ELR (cell line): ENCODE results near the gene CTAGE15.
A peak's percentile ranks its signal among the peaks of the same experiment; 100 is the strongest.
"Not testable (repeated sequence)": the region's sequence is repeated elsewhere in the genome, so short reads cannot be mapped to it uniquely, and the experiment has no call there.

ENCODE experiments used
- DNase-seq: peaks from one replicate; pipeline ENCODE4 v3.0.0-alpha.2; 2015; ENCODE audit warnings: low read depth

CTAGE15 gene, protein sequence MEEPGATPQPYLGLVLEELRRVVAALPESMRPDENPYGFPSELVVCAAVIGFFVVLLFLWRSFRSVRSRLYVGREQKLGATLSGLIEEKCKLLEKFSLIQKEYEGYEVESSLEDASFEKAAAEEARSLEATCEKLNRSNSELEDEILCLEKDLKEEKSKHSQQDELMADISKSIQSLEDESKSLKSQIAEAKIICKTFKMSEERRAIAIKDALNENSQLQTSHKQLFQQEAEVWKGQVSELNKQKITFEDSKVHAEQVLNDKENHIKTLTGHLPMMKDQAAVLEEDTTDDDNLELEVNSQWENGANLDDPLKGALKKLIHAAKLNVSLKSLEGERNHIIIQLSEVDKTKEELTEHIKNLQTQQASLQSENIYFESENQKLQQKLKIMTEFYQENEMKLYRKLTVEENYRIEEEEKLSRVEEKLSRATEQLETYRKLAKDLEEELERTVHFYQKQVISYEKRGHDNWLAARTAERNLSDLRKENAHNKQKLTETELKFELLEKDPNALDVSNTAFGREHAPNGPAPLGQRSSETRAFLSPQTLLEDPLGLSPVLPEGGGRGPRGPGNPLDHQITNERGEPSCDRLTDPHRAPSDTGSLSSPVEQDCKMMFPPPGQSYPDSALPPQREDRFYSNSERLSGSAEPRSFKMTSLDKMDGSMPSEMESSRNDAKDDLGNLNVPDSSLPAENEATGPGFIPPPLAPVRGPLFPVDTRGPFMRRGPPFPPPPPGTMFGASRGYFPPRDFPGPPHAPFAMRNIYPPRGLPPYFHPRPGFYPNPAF

DNA sequence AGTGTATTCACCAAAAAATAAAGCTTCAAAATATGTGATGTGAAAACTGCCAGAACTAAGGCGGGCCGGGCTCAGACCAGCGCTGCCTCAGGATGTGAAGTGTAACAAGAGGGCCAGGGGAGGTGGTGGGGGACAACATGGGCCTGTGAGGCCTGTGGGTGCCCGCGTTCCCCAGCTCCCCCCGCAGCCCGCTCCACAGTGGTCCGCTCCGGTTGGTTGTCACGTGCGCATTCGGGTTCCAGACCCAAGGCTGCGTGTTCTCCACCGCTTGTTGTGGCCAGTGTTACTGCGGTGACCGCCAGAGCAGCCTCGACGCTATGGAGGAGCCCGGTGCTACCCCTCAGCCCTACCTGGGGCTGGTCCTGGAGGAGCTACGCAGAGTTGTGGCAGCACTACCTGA, at the start of gene CTAGE15:
TSS of gene CTAGE15 (plus strand) at position 301 of the 400 bp plus-strand sequence. CDS start at position 318, 17 bp downstream.
- DNase-seq, result not testable (repeated sequence)

DNA sequence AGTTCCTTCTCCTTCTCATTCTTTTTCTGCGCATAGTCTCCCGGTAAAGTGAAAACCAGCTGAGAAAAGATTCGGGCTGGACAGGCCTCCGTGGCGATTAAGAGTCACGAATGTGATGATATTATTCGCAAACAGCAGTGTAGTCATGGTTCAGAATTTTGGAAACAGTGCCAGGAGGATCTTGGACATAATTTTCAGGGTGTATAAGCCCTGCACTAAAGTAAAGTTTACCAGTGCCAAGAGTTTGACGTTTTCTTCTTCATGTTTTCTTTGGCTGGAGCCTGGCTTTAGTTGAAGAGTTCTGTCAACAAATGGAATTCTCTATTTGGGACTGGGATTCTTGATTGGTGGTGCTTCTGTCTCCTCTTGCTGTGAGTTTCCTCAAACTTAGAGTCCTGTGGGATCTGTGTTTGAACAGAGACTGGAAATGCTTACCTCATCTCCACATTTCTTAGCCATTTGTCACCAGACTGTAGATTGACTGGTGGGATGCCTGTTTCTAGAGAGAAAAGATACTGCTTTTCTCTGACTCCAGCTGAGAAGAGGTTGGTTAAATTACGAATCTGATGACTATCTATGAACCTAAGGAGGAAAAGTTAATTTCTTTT, 49.2 kb upstream of the CTAGE15 start:
- DNase-seq, result not testable (repeated sequence)

DNA sequence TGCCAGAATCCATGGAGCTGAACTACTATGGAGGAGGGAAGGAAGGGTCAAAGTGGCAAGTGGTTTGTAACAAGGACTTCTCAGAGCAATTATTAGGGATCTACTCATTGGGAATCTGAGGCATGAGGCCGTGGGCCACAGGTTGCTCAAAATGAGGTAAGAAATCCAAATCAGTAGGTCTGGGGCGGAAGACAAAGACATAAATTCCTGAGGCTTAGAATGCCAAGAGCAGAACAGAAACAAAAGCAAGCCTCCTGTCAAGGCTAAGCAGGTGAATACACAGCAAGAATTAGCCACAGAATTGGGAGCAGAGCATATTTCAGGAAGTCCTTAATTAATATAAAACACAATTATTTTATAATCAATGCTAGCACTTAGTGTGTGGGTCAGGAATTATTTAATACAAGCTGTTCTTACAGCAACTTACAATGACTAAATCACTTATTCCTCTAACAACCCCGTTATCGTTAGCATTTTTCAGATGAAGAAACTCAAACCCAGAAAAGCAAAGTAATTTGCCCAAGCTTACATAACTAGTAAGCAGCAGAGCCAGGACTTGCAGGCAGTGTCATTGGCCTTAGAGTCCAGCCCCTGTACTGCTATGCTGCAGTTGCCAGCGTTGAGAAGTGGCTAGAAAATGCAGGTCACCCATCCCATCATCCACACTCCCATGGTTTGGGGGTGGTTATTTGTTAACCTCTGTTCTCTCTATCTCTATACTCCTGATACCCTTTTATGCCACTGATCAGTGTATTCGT, 40.3 kb upstream of the CTAGE15 start:
- DNase-seq, result not testable (repeated sequence)

DNA sequence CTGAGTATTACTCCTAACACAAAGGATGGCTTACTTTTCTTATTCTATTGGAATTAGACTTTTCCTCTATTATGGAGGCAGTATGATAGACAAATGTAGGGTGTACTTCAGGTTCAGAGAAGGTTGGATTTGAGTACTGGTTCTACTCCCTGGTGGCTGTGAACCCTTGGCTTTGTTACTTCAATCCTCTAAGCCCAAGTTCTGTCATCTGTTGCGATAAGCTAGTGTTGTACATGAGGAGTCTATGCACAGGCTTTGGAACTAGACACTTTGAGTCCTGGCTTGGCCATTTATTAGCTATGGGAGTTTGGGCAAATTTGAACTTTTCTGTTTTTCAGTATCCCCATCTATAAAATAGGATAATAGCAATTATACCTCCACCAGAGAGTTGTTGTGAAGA, 39.7 kb upstream of the CTAGE15 start:
- DNase-seq, result not testable (repeated sequence)

DNA sequence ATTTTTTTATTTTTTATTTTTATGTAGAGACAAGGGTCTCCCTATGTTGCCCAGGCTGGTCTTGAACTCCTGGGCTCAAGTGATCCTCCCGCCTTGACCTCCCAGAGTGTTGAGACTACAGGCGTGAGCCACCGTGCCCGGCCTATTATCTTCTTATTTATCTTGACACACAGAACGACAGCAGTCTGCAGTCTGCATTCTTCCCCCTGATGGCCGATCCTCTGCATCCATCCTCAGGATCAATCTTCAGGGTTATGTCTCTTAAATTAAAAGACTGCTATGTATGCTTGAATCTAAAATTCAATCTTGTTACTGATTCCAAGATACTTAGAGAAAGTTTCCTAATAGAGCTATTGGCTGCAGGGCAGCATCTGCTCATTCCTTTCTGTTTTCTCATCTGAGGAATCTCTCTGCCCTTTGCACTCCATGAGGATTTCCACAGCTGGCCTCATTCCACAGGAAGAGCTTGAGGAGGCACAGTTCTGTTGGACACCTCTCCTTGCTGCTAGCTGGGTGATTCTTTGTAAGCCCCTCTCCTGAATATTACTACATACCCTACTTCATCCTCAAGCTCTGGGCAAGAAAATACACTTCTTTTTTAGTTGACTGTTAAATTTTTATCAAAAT, 38.3 kb upstream of the CTAGE15 start:
- DNase-seq, result not testable (repeated sequence)

DNA sequence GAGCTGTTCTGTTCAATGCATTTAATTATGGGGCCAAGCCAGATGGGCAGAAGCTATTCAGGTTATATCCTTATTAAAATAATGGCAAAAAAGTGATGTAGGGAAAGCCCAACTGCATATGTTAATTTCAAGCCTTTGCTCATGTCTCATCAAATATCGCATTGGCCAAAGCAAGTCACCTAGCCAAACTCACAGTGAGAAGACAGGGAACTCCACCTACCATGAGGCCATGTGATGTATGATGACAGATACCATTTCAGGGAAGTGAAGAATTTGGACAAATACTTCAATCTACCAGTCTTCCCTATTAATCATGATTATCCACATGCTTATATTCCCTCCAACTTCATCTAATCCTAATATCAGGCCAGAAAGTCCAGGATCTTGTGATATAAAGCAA, 35.2 kb upstream of the CTAGE15 start:
- not testable (repeated sequence) for DNase-seq

DNA sequence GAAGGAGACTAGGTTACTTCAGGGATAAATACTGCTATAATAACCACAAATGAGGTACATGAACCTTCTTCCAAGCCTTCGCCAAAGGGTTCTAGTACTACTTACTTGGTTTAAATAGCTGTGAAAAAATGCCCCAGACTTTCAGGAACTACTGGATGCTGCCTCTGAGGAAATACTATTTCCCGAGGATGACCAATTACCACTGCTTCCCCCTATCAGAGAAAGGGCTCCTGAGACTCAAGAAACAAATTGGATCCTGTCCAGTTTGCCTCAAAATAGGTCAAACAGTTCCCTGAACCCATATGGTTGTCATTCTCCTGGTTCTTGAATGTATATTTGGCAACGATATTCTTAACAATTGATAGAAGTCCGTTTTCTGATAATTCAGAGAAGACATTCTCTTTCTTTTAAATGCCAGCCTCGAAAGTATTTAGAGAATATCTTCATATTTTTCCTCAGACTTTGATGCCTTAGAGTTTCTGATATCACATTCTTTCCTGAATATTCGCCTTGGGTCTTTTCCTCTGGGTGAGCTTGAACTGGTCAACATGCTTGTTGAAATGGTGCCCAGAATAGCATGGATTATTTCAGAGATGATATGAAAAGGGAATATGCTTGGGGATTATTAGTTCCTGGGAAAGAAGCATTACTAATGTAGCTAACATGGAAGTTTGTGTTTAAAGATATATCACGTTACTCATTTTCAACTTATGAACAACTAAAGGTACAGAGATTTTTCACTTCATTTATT, 28.1 kb upstream of the CTAGE15 start:
- DNase-seq, result not testable (repeated sequence)

DNA sequence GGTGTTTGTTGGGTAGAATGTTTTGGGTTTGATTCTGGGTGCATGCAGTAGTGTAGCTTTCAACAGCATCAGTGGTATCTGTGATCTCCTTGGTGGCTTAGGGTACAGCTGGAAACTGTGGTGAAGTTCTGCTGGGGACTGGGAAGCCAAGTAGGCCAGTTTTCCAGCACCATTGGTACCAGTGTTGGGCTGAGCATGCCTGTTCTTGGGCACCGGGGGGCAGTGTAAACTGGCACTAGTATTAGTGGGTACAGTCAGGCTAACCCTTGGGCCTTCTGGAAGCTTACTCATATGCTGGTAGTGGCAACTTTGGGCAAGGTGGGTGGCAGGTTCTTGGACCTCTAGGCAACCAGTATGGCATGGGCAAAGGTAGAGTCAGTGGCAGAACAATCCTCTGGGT, 15.6 kb upstream of the CTAGE15 start:
- DNase-seq, result not testable (repeated sequence)

DNA sequence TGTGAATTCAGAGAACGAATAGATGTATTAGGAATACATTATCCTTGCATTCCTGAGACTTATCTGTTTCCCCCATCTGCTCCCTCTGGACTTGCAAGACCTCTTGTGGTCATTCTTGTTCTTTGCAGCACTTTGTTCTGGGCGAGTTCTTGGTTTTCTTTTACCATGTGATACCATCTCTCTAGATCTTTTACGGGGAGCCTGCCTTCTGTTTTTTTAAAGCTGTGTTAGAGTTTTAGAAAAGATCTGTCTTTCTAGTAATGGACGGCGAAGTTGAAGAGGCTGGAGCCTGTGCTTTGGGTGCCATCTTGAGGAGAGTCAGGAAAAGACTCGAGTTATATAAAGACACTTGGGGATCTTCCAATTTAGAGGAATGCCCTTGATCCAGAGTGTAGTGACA, 8.3 kb upstream of the CTAGE15 start:
- not testable (repeated sequence) for DNase-seq

DNA sequence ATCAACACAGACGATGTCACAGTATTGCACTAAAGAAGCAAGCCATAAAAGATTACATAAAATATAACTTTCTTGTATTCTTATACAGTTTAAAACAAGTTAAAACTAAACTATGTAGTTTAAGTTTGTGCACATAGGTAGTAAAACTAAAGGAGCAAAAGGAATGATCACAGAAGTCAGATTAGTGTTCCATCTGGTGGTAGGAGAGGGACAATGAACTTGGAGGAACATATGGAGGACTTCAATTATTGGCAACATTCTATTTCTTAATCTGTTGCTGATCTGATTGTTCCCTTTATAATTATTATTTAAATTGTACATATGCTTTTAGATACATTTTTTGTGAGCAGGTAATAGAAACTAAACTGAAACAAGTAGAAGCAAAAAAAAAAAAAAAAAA, 5.6 kb upstream of the CTAGE15 start:
- DNase-seq, result not testable (repeated sequence)

DNA sequence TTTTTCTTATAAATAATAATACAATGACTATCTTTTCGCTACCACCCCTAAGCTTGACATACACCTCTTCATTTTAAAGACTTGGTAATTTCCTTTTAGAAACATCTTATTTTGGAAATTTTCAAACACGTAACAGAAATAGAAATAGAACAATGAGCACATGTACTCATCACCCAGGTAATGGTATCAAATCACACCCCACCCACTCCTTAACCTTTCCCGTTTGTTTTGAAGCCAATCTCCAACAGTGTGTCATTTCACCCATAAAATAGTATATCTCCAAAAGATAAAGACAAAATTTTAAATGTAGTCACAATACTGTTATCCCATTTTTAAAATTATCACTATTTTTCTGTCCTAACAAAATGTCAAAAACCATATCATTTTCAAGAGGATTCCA, 16.6 kb downstream of the CTAGE15 start:
- not testable (repeated sequence) for DNase-seq

DNA sequence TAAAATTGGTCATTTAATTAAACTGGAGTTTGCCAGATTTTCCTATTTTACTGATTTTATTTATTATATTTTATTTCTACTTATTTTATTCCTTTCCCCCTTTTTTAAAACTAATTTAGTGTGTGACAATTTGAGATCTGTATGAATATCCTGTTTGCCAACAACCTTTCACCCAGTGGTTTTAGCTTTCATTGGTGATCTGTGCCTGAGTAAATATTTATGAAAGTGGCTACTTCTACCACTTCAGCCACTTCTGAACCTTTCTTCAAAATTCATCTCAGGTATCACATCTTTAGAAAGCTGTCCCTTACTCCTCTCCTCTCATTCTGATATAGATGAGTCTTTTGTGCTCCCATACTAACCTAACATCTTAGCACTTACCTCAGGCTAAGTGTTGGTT, 18.3 kb downstream of the CTAGE15 start:
- not testable (repeated sequence) for DNase-seq

DNA sequence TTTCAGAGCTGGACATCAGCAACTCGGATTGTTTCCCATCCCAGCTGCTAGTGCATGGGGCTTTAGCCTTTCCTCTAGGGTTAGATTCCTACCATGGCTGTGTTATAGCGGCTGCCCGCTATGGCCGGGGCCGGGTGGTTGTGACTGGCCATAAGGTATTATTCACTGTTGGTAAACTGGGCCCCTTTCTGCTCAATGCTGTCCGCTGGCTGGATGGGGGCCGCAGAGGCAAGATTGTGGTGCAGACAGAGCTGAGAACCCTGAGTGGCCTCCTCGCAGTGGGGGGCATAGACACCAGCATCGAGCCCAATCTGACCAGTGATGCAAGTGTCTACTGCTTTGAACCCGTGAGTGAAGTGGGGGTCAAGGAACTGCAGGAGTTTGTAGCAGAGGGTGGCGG, 26.5 kb downstream of the CTAGE15 start:
- DNase-seq, result not testable (repeated sequence)

DNA sequence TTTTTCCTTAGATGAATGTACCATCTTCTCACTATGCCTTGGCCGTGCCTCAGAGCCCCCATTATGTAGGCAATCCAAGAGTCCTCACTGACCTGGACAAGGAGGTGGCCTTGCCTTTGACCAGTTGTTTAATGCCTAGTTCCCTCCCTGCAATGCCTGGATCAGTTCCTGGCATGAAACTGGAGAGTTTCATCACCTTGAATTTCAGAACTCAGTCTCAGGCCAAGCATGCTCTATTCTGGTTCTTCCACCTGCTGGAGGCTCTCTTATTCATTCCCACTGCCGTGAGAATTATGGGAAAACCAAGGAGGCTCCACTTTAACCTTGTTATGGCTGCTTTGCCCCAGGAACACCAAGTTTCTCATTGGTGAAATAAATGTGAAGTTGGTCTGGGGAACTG, 31.9 kb downstream of the CTAGE15 start:
- DNase-seq, result not testable (repeated sequence)

DNA sequence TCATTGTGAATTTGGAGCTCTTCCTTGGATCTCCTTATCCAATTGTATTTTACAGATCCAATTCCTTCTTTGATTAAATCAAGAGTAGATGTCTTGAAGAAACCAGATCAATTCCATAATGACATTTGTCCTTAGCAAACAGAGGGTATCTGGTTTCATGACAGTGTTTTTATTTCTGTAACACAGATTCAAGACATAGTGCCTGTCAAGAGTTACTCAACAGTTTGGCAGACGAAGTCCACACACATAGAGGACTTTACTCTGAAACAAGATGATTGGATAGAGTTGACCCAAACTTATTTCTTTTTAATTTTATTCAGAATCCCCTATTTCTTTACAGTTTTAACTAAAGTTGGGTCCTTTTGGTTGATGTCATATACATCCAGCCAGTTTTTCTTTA, 34.5 kb downstream of the CTAGE15 start:
- not testable (repeated sequence) for DNase-seq

DNA sequence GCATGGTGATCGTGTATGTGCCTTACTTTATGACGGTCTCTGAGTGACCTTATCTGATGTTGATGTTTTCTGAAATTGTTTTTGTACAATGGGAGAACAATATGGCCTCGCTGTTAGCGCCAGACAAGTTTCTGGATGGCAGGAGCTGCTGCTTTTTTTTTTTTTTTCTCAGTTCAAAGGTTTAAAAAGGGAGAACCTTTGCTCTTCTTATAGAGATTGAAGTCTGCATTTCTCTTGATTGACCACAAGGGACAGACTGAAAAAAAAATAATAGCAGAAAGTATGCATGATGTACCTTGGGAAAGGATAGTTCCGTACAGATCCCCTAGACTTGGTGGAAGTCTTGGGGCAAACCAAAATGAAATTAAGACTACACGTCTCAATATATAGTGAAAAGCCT, 43.9 kb downstream of the CTAGE15 start:
- DNase-seq, result peak; percentile 20

DNA sequence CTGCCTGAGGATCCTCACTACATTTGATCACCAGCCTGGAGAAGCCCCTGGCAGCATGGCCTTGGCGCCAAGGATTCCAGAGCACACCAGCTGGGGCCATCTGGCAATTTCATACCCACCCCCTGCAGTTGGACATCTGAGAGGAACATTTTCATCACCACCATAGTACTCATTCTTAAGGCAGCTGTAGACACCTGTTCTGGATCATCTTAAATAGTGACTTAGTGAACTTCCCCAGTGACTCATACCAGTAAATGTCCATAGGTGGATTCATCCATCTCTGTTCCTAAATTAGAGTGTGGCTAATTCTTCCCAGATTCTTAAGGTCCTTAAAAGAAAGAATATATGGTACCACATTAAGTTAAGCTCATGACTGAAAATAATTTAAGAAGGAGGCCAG, 45.6 kb downstream of the CTAGE15 start:
- not testable (repeated sequence) for DNase-seq

DNA sequence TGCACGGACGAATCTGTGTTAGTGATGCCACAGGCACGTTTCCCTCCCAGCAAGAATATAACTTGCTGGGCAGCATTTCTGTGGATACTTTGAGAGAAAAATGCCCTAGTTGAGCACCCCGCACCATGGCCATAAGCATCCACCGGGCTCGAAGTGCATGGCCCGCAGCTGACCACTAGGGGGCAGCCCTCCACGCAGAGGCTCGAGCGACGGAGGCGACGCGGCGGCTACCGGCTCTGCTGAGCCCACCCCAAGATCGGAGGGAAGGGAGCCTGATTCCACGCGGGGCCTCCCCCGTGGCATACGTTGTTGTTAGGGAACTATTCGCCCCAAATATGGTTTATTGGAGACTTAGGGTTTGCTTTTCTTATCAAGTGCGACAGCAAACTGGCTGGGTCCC, 48.5 kb downstream of the CTAGE15 start:
- DNase-seq, result not testable (repeated sequence)

DNA sequence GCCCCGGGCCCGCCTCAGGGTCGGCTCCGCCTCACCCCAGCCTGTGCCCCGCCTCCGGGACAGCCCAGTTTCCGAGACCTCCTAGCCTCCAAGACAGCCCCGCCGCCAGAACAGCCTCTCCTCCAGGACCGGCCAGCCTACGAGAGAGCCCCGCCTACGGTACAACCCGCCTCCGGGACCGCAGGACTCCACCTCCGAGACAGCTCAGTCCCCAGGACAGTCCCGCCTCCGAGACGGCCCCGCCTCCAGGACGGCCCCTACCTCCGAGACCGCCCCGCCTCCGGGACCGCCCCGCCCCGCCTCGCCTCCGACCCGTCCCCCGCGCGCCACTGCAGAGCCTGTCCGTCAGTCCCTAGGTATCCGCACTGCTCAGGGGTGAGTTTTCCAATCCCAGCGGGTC, 49.0 kb downstream of the CTAGE15 start, which contains the start of gene TCAF2:
TSS of gene TCAF2 (plus strand) at position 329 of the 400 bp plus-strand sequence.
- DNase-seq, result not testable (repeated sequence)

DNA sequence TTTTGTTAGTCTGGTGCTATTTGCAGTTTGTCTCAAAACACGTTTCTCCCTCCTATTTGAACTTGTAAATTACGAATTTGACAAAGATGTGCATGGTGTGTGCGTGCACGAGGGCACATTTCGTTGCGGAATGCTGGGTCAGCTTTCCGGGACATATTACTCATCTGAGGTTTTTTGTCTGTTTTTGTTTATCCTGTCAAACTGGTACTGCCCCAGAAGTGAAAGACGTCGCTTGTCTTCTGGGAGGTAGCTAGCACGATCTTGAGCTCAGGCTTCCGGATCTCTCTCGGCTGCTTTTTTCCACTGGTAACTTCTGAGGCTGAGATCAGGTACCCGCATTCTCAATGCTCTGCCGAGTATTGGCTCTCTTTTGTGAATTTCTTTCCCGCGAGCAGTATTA, 49.6 kb downstream of the CTAGE15 start:
- DNase-seq, result not testable (repeated sequence)
